OCI-M1 (cell line): Measurements from ENCODE around the gene LZTFL1.

ENCODE experiments used
- DNase-seq: peaks from one replicate; lab custom pipeline; 2025; lab: John Stamatoyannopoulos, UW

LZTFL1 gene

DNA sequence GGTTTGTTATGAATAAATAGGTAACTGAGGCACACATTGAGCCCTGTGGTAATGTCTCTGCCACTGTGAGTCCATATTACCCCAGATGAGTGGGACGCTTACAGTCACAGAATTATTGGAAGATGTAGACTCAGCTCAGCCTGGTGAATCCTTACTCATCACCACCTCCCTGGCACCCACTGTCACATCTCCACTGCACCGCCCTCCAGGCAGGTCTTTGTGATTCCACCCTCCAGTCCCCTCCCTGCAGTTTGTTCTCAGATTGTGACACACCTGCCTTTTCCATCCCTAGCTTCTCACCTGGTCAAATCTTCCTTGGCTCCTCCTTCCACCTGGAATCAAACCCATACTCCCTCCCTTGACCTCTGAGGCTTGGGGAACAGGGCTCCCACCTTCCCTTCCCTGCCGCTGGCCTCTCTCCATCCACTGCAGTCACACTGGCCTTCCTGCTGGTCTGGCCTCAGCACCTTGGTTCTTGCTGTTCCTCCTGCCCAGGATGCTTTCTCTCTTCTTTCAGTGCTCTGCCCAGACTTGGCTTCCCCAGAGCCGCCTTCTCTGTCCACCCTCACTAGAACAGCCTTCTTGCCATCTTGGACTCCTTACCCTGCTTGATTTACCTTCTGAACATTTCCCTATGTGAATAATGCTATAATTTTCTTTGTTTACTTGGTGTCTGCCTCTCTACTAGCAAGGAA lies 55.0 kb downstream of the LZTFL1 start:
- no peak for DNase-seq

- DNase-seq, result no peak
Observed at GRCh38 chr3:45785605-45786150, 56.2 kb downstream of the LZTFL1 start.

DNA sequence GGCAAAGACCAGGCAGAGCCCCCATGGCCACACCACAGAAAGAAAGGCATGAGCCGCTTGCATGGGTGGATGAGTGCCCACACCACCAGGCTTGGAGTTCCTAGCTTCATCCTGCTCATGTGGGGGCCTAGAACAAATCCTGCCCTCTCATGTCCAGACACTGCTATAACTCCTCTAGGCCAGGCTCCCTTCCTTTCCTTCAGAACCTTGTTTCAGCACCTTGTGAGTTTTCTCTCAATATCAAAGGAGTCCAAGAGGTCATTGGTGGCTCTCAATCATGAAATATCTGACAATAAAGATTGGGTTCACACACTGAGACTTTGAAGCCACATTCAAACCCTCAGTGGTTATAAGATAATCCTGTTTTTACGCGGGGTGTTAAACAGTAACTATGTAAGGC lies 58.3 kb downstream of the LZTFL1 start:
- no peak for DNase-seq

DNA sequence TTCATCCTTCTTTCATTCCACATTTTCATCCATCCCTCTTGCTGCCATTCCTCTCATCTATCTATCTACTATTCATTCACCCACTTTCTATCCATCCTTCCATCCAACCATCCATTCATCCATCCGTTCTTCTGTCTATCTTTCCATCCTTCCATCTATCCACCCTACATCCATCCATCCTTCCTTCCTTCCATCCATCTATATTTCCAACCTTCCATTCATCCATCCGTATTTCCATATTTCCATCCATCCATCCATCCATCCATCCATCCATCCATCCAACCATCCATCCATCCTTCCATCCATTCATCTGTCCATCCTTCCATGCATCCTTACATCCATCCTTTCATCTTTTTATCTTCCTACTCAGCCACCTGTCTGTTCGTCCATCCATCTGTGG lies 59.5 kb downstream of the LZTFL1 start:
- DNase-seq, result no peak

GRCh38 chr3:45781841-45782240 lies 60.1 kb downstream of the LZTFL1 start:
- no peak for DNase-seq

DNA sequence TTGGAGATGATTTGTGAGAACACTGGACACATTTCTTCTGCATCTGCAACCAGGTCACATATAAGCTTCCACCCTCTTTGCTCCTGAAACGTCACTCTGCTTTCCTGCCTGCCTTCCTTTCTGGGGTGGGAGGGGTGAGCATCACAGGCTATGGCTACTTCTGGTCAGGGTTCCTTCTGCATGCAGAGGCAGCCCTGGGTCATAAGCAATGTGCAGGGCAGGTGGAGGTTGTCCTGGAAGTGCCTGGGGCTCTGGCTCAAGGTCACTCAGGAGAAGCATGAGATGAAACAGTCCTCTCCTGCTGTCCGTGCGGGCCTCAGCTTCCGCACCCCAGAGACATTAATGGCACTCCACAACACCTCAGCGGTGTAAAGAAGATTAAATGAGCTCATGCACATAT lies 60.6 kb downstream of the LZTFL1 start:
- DNase-seq, result no peak

DNA sequence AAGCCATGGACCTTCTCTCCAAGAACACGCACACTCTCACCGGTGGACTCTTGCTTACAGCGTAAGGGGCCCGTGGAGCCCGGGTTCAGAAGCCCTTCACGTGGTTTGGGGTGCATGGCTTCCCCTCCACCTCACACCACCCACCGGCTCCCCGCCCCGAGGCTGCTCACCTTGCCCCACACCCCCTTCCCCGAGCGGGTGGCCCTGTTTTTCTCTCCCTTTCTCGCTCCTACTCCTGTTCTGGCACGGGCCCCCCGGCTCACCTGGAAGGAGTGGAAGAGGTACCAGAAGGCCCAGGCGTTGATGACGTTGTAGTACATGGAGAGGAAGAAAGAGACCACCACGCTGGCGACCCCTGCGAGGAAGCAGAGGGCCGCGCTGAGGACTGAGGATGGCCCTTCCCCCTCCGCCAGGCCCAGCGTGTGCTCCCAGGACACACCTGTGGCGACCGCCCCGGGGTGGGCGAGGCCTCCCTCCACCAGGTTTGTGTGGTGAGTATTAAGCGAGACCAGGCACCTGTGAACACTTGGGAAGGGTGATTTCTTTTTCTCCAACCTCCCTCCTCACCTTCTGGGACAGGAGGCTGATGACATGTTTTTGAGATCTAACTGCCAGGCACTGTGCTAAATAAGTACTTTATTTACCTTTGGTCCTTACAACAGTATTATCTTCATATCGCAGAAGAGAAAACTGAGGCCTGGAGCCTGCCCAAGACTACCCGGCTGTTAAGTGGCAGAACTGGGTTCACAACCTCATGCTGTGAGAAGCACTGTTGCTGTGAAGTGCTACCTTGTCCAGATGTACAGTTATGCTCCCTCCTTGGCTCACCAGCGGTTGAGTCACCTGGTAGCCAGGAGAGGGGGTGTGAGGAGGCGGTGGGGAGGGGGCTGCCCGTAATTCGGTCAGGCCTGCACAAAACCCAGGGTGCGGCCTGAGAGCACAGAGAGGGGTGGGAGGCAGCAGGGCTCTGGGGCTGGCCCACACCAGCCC lies 61.9 kb downstream of the LZTFL1 start:
- DNase-seq, result no peak

DNA sequence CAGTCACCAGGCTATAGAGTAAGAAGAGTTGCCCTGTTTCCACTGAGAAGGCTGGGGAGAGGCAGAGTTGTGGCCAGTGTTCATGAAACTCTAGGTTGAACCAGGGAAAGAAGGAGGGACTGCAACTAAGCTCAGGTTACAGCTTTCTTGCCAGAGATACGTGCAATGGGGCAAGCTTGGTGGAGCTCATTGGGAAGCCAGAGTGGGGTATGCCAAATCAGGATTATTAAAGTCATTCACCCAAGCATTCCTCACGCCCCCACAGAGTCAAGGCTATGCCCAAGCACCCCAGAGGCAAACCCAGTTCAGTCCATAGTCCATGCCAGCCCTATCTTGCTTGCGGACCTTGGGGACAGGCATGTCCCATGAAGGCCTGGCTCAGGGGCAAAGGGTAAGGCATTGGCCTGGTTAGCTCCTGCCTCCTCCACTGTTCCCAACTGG lies 63.1 kb downstream of the LZTFL1 start:
- DNase-seq, result no peak

DNA sequence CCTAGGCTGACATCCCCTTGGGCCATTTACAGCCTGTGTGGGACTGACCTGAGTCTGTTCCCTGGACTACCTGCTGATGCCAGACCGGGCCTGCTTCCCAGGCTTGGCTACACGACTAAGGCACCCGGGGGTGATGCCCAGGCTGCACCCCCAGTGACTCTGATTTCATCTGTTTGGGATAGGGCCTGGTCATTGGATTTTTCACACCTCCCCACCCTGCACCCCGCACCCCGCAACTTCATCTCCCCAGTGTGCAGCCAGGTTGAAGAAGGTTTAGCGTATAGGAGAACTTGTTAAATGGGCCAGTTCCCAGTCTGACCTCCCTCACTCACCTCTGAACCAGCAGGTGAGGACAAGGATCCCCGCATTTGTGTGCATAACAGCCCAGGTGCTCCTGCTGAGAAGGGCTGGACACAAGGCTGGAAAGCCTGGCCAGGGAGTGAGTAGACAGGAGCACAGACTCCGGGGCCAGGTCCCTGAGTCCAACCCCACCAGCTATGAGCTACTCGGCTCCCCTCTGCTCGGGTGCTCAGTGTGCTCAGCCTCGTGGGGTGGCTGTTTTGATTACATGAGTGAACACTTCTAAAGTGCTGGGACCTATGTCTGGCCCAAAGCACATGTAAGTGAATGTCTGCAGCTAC lies 64.1 kb downstream of the LZTFL1 start:
- DNase-seq, result no peak

GRCh38 chr3:45777111-45777745 lies 64.7 kb downstream of the LZTFL1 start:
- DNase-seq, result no peak

DNA sequence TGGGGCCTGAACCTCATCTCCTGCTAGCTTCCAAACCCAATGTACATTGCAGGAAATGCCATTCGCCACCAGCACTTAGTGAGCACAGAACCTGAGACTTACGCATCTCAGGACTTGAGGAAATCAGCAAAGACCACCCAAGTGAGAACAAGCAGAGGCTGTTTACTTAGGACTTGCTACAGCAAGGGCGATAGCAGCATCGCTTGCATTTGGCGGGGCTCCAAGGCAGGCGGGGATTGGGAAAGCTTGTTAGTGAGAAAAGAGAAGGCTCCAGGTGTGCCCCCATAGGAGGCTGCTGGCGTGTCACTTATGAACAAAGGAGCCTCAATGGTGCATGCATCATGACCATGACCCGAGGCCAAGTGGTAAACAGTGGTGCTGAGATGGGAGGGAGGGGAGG lies 65.3 kb downstream of the LZTFL1 start:
- DNase-seq, result no peak

DNA sequence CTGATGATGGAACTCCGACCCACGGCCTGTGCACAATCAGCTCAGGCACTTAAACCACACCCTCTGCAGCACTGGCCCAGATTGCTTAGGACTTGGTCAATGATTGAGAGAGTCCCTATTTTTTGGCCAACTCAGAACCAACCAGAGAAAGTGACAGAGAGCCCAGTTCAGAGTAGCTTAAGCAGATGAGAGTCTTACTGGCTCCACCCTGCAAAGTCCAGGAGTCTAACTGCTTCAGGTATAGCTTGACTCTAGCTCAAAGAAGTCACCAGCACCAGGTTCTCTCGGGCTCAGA lies 65.7 kb downstream of the LZTFL1 start:
- no peak for DNase-seq

DNA sequence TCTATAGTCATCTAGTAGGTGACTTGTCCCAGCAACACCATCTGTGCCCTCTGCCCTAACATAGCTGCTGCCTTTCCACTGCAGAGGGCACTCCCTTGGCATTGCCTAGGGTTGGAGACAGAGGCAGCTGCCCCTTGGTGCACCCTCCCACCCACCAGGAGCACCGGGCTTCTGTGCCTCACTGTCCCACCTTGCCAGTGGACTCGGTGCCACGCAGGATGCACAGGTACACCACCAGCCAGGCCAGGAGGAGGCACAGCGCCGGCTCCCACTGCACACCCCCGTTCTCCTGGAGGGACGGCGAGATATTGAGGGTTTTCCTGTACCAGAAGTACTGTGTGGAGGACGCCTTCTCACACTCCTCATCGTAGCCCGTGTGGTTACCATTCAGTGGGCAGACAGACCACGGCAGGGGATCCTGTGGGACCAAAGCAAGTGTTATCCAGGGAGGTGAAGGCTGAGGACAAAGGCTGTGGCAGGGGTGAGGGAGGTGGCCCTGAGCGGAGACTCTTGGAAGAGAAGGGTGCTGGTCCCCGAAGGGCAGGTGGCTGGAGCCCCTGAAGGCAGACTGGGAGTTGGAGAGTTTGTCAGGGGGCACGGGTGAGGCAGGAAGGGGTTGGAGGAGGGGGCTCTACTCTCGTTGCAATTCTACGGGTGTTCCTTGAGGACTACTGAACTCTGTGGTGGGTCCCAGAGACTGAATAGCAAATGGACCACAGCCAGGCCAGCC lies 66.2 kb downstream of the LZTFL1 start:
- DNase-seq, result no peak

DNA sequence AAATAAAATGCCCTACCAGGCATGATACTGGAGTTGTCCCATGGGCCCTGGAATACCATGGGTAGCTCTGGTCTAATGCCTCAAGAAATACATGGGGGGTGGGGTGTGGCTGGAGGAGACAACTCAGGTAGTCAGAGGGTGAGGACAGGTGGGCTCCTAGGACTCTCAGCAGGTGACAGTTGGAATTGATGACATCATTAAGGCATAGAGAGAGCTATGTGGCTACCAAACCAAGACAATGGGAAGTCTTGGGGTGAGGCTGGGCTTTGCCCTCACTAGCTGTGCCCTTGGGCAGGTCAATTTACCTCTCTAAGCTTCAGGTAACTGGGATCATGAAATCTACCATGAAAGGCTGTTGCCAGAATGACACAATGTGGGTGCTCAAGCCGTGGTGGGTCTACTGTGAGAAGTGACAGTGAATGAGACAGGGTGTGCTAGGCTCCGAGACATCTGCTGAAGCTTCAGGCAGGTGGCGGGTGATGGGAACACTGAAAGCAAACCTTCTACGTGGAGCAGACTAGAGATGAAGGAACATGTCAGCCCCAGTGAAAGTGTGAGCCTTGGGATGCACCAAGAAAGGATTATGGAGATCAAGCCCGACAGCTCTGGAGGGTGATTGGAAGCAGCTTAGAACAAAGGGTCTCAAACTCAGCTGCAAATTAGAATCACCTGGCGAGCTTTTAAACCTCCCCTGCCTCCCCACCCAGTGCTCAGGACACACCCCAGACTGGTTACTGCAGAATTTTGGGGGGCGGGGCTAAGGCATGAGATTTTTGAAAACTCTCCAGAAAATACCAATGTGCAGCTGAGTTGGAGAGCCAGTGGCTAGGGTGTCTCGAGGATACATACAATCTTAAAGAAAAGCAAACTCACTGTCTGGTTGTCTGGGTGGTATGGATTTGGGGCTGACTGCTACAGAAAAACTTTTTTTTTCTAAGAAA lies 67.1 kb downstream of the LZTFL1 start:
- DNase-seq, result no peak

DNA sequence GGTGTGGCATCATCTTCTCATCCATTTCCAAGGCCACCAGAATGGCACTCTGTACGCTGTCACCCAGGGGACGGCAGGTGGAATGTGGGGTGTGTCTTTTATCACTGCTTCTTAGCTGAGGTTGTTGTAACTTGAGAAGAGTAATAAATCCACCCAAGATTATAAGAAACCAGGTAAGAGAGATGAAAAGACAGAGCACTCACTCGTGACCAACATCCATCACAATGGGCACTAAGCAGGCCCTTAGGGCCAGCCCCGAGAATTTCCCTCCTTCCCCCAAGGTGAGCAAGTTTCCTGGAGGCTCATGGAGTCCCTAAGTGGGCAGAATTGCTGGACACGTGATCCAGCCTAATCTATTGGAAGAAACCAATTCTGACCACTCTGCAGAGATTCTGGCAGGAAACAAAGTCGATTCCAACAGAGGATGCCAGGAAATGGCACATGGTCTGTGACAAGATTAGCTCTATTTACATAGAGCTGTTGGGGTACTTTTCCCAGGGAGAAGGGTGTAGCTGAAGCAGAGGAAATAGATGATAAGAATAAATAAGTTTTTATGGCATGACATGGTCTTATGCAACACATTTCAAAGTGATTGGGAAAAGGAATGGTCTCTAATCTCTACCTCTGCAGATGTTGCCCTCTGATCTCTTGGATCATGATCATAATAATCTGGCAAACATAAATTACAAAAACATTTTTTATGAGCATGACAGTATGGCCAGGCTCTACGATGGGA lies 68.0 kb downstream of the LZTFL1 start:
- DNase-seq, result no peak
